Measurements from ENCODE around the gene MPL.
"Not testable (repeated sequence)": the region's sequence is repeated elsewhere in the genome, so short reads cannot be mapped to it uniquely, and the experiment has no call there.

The MPL gene

GRCh38 chr1:43382027-43382779 lies 44.6 kb downstream of the MPL start:
- no peak for FAIRE-seq

GRCh38 chr1:43383449-43383848 lies 45.8 kb downstream of the MPL start:
- FAIRE-seq = no peak

- no peak for FAIRE-seq
These were observed 49.1 kb downstream of the MPL start for GRCh38 chr1:43386676-43387075.

- FAIRE-seq = no peak
These were observed 50.5 kb downstream of the MPL start for GRCh38 chr1:43387976-43388599.

GRCh38 chr1:43388613-43389012 lies 51.0 kb downstream of the MPL start:
- no peak for FAIRE-seq

GRCh38 chr1:43389326-43390313 lies 52.0 kb downstream of the MPL start, which contains the start of the genes MED8 and SZT2:
Gene MED8, minus strand, starts transcription at chr1:43389800. Its CDS starts 36 bp downstream, at chr1:43389764.
Gene SZT2, plus strand, starts transcription at chr1:43389899. Its CDS starts 70 bp downstream, at chr1:43389969.
- FAIRE-seq = no peak

GRCh38 chr1:43392702-43393101 lies 55.1 kb downstream of the MPL start:
- no peak for FAIRE-seq

GRCh38 chr1:43395523-43395922 lies 57.9 kb downstream of the MPL start:
- no peak for FAIRE-seq

- no peak for FAIRE-seq
These were observed 58.4 kb downstream of the MPL start for GRCh38 chr1:43396059-43396458.

GRCh38 chr1:43398227-43398626 lies 60.6 kb downstream of the MPL start:
- no peak for FAIRE-seq

GRCh38 chr1:43400441-43400840 lies 62.8 kb downstream of the MPL start:
- not testable (repeated sequence) for FAIRE-seq

- FAIRE-seq = no peak
These were observed 64.7 kb downstream of the MPL start for GRCh38 chr1:43402089-43402865.
